Spleen (tissue), 11 donors: ENCODE results near the gene MFSD2A. TPM values are rescaled to one million over a fixed set of nuclear protein-coding genes. Genes with fewer than 3 reads are reported as not detected.

Experiments
- DNase-seq: peaks from one replicate; pipeline ENCODE4 v3.0.0-alpha.2; 2020
- H3K27ac ChIP-seq, 8 donors: fragments of 200-600 bp; sonication (generic) in 7 of 8; 1 replicate in 4 of 8; 2 replicates in 4 of 8; pipeline versions ENCODE4 v1.5.0 to v1.8.0; 2016 to 2021; ENCODE audit warnings: inconsistent platforms in 4 of 8, mild to moderate bottlenecking in 4 of 8, moderate library complexity in 1 of 8
- H3K27me3 ChIP-seq, 7 donors: fragments of 200-600 bp; sonication (generic) in 6 of 7; replicated peaks in 1 of 7; 1 replicate in 4 of 7; 2 replicates in 3 of 7; pipeline versions ENCODE4 v1.5.0 to v1.8.0; 2016 to 2021; ENCODE audit warnings: inconsistent platforms in 3 of 7, mild to moderate bottlenecking in 1 of 7
- H3K36me3 ChIP-seq, 6 donors: fragments of 200-600 bp; sonication (generic) in 5 of 6; 1 replicate in 4 of 6; 2 replicates in 2 of 6; pipeline versions ENCODE4 v1.5.0 to v1.8.0; 2016 to 2021; ENCODE audit warnings: inconsistent platforms in 2 of 6
- H3K4me1 ChIP-seq, 6 donors: fragments of 200-600 bp; sonication (generic) in 5 of 6; 1 replicate in 3 of 6; 2 replicates in 3 of 6; pipeline versions ENCODE4 v1.5.0 to v1.8.0; 2016 to 2021; ENCODE audit warnings: inconsistent platforms in 3 of 6
- H3K4me3 ChIP-seq, 8 donors: fragments of 200-600 bp; sonication (generic) in 7 of 8; 1 replicate in 4 of 8; 2 replicates in 4 of 8; pipeline versions ENCODE4 v1.5.0 to v1.8.0; 2016 to 2021; ENCODE audit warnings: inconsistent platforms in 4 of 8, mild to moderate bottlenecking in 4 of 8, moderate library complexity in 2 of 8
- H3K9me3 ChIP-seq, 8 donors: fragments of 200-600 bp; sonication (generic) in 7 of 8; 1 replicate in 4 of 8; 2 replicates in 4 of 8; pipeline versions ENCODE4 v1.5.0 to v1.8.0; 2016 to 2021; ENCODE audit warnings: inconsistent platforms in 4 of 8
- CTCF ChIP-seq, 11 experiments: fragments of 200-600 bp in 7 of 11; fragments of 450-650 bp in 4 of 11; sonication (generic) in 4 of 11; IDR thresholded peaks in 8 of 11; conservative IDR thresholded peaks in 3 of 11; 1 replicate in 7 of 11; 2 replicates in 4 of 11; pipeline versions ENCODE4 v1.4.0 to v1.8.0; 2016 to 2021; ENCODE audit warnings: antibody characterized with exemption in 11 of 11, inconsistent platforms in 4 of 11, mild to moderate bottlenecking in 1 of 11
- POLR2A ChIP-seq, 3 donors: fragments of 450-650 bp; IDR thresholded peaks; one replicate each; pipeline ENCODE4 v1.5.1; 2017; ENCODE audit warnings: antibody characterized with exemption in 3 of 3, mild to moderate bottlenecking in 1 of 3
- POLR2AphosphoS5 ChIP-seq, 3 donors: sonication (generic); formaldehyde crosslinking; IDR thresholded peaks; one replicate each; pipeline ENCODE4 v1.5.1; 2017; ENCODE audit warnings: antibody characterized with exemption in 3 of 3
- WGBS, 5 donors: extraction: QIAGEN DNeasy Blood & Tissue Kit in 3 of 5; methylation state at CpG; one replicate each; pipeline versions ENCODE4 v1.1.5 to v1.1.7; 2013 to 2018; 5-methylcytosine and 5-hydroxymethylcytosine counted together
- intact Hi-C: fragments of 100-400 bp; cut with DNase I; formaldehyde crosslinking; loops from one replicate; pipeline ENCODE4 v1.15.0; 2023; ENCODE audit warnings: low total_unique reads
- polyA plus RNA-seq, 3 donors: library from polyadenylated mRNA; stranded (reverse); fragments of 200-250 nt; gene quantifications; one replicate each; pipeline ENCODE4 v1.2.1, GENCODE V29; 2013
- small RNA-seq, 4 donors: library from RNA; depleted of rRNA; stranded (forward); fragments of <200 nt; gene quantifications; one replicate each; pipeline ENCODE3, GENCODE V24; 2016
- total RNA-seq, 7 donors: library from RNA; depleted of rRNA in 3 of 7; stranded (reverse); fragments of >200 nt in 3 of 7; fragmentation: NEBNext Ultra II Directional in 4 of 7; extraction: Animal tissue kit (Norgen Biotek cat#: 25700) in 4 of 7; gene quantifications; one replicate each; pipeline versions ENCODE4 v1.1.0 to v1.2.1, GENCODE V29; 2016 to 2021
- donor health status: healthy with polysubstance abuse.
- donor health status: DM: no; HTN: no; CAD: no; lungs with moderate emphysema.
- donor health status: DM: no; HTN: no; CAD: no.
- donor health status: Bipolar disorder and iron deficiency.
- donor health status: healthy.
- donor health status: DM: no; HTN: no; CAD: no.
- donor health status: DM: yes; HTN: yes; CAD: no.

The MFSD2A gene
- total and polyA plus RNA-seq, 10 donors: 0.88 to 7.1 (median 3.8) TPM

GRCh38 chr1:40011198-40011597, 56.3 kb downstream of the MFSD2A start:
- TF ChIP-seq POLR2A (IDR thresholded peaks at IDR 0.05) (no peak), POLR2AphosphoS5 (IDR thresholded peaks at IDR 0.05) (no peak), CTCF (IDR thresholded peaks at IDR 0.05 in 8 of 11, conservative IDR thresholded peaks at IDR 0.05 in 3 of 11) (no peak)
- 93 to 99% (median 96%) methylated on average over 3 of the region's 3 CpGs for WGBS, 5 donors

GRCh38 chr1:40014253-40014706, 59.3 kb downstream of the MFSD2A start:
- Histone ChIP-seq H3K36me3 (no peaks in the 10 kb centered on the region), H3K4me3 (no peak overlapping the region), H3K27me3 (no peaks in the 10 kb centered on the region), H3K9me3 (peaks cover 0 to 4% (median 0%) of the 10 kb centered on the region in 8 donors), H3K27ac (peak overlapping the region in 1 of 8 donors; percentile 13), H3K4me1 (peaks cover 2 to 21% (median 13%) of the 10 kb centered on the region in 6 donors)
- no peak for DNase-seq
- 29 to 54% (median 44%) methylated on average over 3 of the region's 3 CpGs for WGBS, 5 donors
- intact Hi-C loops: no loop called here
- TF ChIP-seq POLR2A (IDR thresholded peaks at IDR 0.05): no peak
- TF ChIP-seq CTCF (IDR thresholded peaks at IDR 0.05 in 8 of 11, conservative IDR thresholded peaks at IDR 0.05 in 3 of 11): no peak
- TF ChIP-seq POLR2AphosphoS5 (IDR thresholded peaks at IDR 0.05): no peak

More at GRCh38 chr1:40011198-40011597, 56.3 kb downstream of the MFSD2A start:
- H3K27me3 ChIP-seq: no peaks in the 10 kb centered on the region
- DNase-seq: no peak
- no peak overlapping the region for H3K4me3 ChIP-seq
- H3K4me1 ChIP-seq: peaks cover 2 to 21% (median 13%) of the 10 kb centered on the region in 6 donors
- intact Hi-C loops: no loop called here
- no peak overlapping the region for H3K27ac ChIP-seq
- peaks cover 0 to 4% (median 0%) of the 10 kb centered on the region in 8 donors for H3K9me3 ChIP-seq
- no peaks in the 10 kb centered on the region for H3K36me3 ChIP-seq

DNA sequence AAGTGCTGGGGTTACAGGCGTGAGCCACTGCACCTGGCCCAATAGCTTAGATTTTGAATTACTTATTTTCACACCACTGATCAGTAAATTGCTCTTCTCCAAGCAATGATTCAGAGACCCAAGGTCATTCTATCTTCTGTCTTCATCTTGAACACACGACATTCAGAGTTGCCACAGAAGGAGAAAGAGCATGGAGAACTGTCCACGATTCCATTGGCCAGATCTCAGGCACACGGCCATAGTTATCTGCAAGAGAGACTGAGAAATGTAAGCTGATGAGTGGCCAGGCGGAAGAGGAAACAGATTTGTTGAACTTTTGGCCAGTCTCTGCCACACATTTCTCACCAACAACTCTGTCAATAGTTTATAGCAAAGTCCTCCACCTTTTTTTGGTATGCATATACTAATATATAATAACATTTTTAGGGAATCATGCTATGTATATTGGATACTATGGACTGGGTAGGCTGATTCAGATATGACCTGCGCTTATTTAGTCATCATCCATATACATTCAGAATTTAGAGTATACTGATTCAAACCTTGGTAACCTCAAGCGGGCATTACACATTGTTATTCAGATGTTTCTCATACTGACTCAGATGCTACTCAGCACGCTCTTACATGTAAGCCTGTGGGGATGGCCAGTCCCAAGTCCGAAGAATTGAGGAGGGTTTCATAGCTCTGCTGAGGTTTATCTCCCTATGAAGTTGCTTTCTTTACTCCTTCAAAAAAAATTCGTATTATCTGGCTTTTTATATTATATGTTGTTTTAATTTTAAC, 60.1 kb downstream of the MFSD2A start:
- intact Hi-C loops: no loop called here
- Histone ChIP-seq H3K4me1 (peaks cover 2 to 21% (median 13%) of the 10 kb centered on the region in 6 donors), H3K36me3 (no peaks in the 10 kb centered on the region), H3K27me3 (no peaks in the 10 kb centered on the region), H3K27ac (no peak overlapping the region), H3K4me3 (no peak overlapping the region), H3K9me3 (peaks cover 0 to 4% (median 0%) of the 10 kb centered on the region in 8 donors)
- no peak for DNase-seq
- TF ChIP-seq POLR2AphosphoS5 (IDR thresholded peaks at IDR 0.05) (no peak), POLR2A (IDR thresholded peaks at IDR 0.05) (no peak), CTCF (IDR thresholded peaks at IDR 0.05 in 8 of 11, conservative IDR thresholded peaks at IDR 0.05 in 3 of 11) (no peak)
- 63 to 76% (median 64%) methylated on average over 10 of the region's 10 CpGs for WGBS, 5 donors

DNA sequence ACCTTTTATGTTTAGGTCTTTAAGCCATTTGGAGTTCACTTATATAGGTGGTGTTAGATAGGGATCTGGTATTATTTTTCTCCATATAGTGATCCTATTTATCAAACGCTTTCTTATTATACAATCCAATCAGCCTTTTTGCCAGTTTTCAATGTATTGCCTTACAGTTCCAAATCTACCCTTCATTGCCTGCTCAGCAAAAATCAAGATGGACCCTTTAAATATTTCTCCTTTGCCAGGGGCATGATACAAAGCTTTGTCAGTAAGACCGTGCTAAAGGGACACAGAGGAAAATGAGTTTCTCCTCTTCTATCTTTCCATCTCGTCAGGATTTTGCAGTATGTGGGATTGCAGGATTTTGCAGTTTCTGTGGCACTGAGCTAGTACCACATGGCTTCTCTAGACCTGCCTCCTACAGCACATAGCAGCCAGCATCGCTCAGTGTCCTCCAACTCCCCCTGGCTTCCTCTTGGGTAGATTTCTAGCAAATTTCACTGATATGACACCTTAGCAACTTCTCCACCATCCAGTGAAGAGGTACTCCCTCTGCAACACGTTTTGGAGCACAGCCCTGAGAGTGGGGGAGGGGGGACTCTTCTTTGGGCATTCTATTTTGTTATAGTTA, 63.1 kb downstream of the MFSD2A start:
- TF ChIP-seq POLR2AphosphoS5 (IDR thresholded peaks at IDR 0.05): no peak

More for the DNA sequence above, 63.1 kb downstream of the MFSD2A start:
- H3K4me1 ChIP-seq: peaks cover 2 to 20% (median 13%) of the 10 kb centered on the region in 6 donors
- no peak overlapping the region for H3K27ac ChIP-seq
- intact Hi-C loops: no loop called here
- H3K27me3 ChIP-seq: no peaks in the 10 kb centered on the region
- no peak overlapping the region for H3K4me3 ChIP-seq
- WGBS, 5 donors: 63 to 86% (median 82%) methylated on average over 5 of the region's 5 CpGs
- H3K9me3 ChIP-seq: peaks cover 0 to 5% (median under 1%) of the 10 kb centered on the region in 8 donors
- DNase-seq: no peak
- no peaks in the 10 kb centered on the region for H3K36me3 ChIP-seq

Small RNA genes lying within 50 kb of the gene (small RNA-seq; reads per million reads assigned to genes)
- 0 reads per million in 4 donors for gene RF00019

Other genes starting within 250 kb of the MFSD2A start
- 10 to 100 TPM; 32.1 to 48.8 (median 40.6) TPM for gene PPIE, start 216.3 kb upstream of the MFSD2A start, total RNA-seq
- gene PPIE, start 216.3 kb upstream of the MFSD2A start, polyA plus RNA-seq: 10 to 100 TPM; 35.7 to 53.2 (median 52.9) TPM
- gene OXCT2, start 183.8 kb upstream of the MFSD2A start, total RNA-seq: 1 to 10 TPM in 6 of 7 donors, under 1 TPM in 1; 0.42 to 3.8 (median 1.5) TPM
- gene OXCT2, start 183.8 kb upstream of the MFSD2A start, polyA plus RNA-seq: under 1 TPM; 0.35 to 0.99 (median 0.57) TPM
- 1 to 10 TPM in 5 of 7 donors, under 1 TPM in 2; 0.74 to 2.5 (median 1.3) TPM for gene BMP8B, start 166.3 kb upstream of the MFSD2A start, total RNA-seq
- under 1 TPM; 0.08 to 0.90 (median 0.20) TPM for gene BMP8B, start 166.3 kb upstream of the MFSD2A start, polyA plus RNA-seq
- 10 to 100 TPM; 13.9 to 21.4 (median 18.3) TPM for gene TRIT1, start 71.6 kb upstream of the MFSD2A start, total RNA-seq
- gene TRIT1, start 71.6 kb upstream of the MFSD2A start, polyA plus RNA-seq: 10 to 100 TPM; 13.0 to 14.7 (median 14.1) TPM
- 1 to 10 TPM; 1.0 to 7.3 (median 5.5) TPM for gene MYCL, start 53.2 kb upstream of the MFSD2A start, total RNA-seq
- gene MYCL, start 53.2 kb upstream of the MFSD2A start, polyA plus RNA-seq: 1 to 10 TPM in 2 of 3 donors, under 1 TPM in 1; 0.90 to 1.2 (median 1.2) TPM
- 100 to 1,000 TPM; 241 to 608 (median 402) TPM for gene CAP1, start 85.6 kb downstream of the MFSD2A start, total RNA-seq
- gene CAP1, start 85.6 kb downstream of the MFSD2A start, polyA plus RNA-seq: 100 to 1,000 TPM; 124 to 200 (median 182) TPM
- 100 to 1,000 TPM; 180 to 282 (median 214) TPM for gene PPT1, start 142.1 kb downstream of the MFSD2A start, total RNA-seq
- 10 to 100 TPM; 57.1 to 88.0 (median 86.8) TPM for gene PPT1, start 142.1 kb downstream of the MFSD2A start, polyA plus RNA-seq
- gene RLF, start 206.2 kb downstream of the MFSD2A start, total RNA-seq: 10 to 100 TPM; 15.9 to 26.3 (median 22.6) TPM
- 1 to 10 TPM; 3.8 to 4.6 (median 4.1) TPM for gene RLF, start 206.2 kb downstream of the MFSD2A start, polyA plus RNA-seq